ENCODE measurements around the gene DCDC2B.

DNA sequence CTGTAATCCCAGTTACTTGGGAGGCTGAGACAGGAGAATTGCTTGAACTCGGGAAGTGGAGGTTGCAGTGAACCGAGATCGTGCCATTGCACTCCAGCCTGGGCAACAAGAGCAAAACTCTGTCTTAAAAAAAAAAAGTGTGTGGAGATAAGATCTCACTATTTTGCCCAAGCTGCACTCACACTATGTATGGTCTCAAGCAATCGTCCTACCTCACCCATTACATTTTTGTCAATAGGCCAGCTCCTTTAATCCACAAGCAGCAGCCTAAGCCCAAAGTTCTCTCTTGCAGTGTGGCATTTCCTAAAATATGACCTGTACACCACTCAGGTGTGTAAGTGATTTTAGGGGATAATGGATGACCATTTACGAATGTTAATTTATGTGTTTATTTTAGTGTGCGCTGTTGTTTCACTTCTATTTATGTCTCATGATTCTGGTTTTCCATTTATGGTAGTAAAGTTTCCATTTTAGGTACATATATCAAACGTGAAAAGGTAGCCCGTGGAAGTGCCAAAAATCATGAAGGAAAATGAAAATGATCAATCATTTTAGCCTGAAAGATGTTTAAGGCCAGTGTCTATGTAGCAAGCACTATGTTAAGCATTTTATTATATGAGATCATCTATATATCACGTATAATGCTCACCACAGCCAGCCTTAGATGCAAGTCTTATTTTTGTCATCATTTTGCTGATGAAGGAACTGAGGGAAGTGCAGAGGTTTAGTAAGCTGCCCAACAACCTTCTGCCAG lies 47.8 kb downstream of the DCDC2B start:
- TF ChIP-seq, protein P1, sequence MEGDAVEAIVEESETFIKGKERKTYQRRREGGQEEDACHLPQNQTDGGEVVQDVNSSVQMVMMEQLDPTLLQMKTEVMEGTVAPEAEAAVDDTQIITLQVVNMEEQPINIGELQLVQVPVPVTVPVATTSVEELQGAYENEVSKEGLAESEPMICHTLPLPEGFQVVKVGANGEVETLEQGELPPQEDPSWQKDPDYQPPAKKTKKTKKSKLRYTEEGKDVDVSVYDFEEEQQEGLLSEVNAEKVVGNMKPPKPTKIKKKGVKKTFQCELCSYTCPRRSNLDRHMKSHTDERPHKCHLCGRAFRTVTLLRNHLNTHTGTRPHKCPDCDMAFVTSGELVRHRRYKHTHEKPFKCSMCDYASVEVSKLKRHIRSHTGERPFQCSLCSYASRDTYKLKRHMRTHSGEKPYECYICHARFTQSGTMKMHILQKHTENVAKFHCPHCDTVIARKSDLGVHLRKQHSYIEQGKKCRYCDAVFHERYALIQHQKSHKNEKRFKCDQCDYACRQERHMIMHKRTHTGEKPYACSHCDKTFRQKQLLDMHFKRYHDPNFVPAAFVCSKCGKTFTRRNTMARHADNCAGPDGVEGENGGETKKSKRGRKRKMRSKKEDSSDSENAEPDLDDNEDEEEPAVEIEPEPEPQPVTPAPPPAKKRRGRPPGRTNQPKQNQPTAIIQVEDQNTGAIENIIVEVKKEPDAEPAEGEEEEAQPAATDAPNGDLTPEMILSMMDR (conservative IDR thresholded peaks at IDR 0.05; ENCODE audit: low read depth in 2 of 2) = no peak
- TF ChIP-seq EZH2 (IDR thresholded peaks at IDR 0.05; ENCODE audit: low read depth, unreplicated experiment) = no peak
- no peak for TF ChIP-seq ZNF331 (CRISPR knock-in tag; IDR thresholded peaks at IDR 0.05; ENCODE audit: low read depth)

All from GM23338 (cell line).